PFSK-1 (cell line): ENCODE measurements around the gene TTLL5.

Experiments used
- FOXP2 ChIP-seq: optimal IDR thresholded peaks from 2 replicates; pipeline ENCODE3; 2011; ENCODE audit warnings: borderline replicate concordance, control low read depth, inconsistent platforms; ENCODE audit not compliant: insufficient read depth; ENCODE audit errors: extremely low read length, extremely low read depth
- POLR2AphosphoS5 ChIP-seq: IDR thresholded peaks from 2 replicates; pipeline ENCODE4 v1.6.1; 2012; ENCODE audit warnings: low read depth, mild to moderate bottlenecking, control low read depth, low read length, moderate library complexity
- SIN3A ChIP-seq: IDR thresholded peaks from 2 replicates; pipeline ENCODE4 v1.6.1; 2012; ENCODE audit warnings: mild to moderate bottlenecking, low read length, moderate library complexity, borderline replicate concordance; ENCODE audit not compliant: insufficient read depth
- TAF1 ChIP-seq: IDR thresholded peaks from 2 replicates; pipeline ENCODE4 v1.6.1; 2012; ENCODE audit warnings: low read length, control low read depth, borderline replicate concordance; ENCODE audit not compliant: insufficient read depth
- TF ChIP-seq, protein P1 (sequence below), 2 experiments: IDR thresholded peaks; 2 replicates each; pipeline versions ENCODE4 v1.6.1 to v1.8.0; 2011 to 2012; ENCODE audit warnings: low read depth in 2 of 2, low read length in 2 of 2, control low read depth in 1 of 2, inconsistent platforms in 1 of 2, mild to moderate bottlenecking in 1 of 2, moderate library complexity in 1 of 2; ENCODE audit not compliant: insufficient read depth in 1 of 2

The TTLL5 gene

DNA sequence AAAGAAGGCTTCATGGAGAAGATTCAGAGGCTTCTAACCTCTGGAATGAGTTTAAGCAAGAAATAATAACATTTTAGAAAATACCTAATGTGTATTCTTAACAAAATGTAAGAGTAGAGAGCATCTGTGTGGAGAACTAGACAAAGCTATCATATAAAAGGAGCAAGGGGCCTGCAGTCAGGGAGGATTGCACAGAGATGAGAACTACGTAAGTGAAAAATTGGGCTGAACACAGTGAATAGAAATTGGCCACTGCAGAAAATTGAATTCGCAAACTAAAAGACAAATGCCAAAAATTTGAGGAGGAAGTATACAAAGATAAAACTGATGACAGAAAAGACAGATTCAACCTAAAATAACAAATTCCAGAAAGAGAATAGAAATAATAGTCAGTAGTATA lies 227.9 kb downstream of the TTLL5 start:
- TF ChIP-seq SIN3A = no peak
- TF ChIP-seq POLR2AphosphoS5 = no peak

DNA sequence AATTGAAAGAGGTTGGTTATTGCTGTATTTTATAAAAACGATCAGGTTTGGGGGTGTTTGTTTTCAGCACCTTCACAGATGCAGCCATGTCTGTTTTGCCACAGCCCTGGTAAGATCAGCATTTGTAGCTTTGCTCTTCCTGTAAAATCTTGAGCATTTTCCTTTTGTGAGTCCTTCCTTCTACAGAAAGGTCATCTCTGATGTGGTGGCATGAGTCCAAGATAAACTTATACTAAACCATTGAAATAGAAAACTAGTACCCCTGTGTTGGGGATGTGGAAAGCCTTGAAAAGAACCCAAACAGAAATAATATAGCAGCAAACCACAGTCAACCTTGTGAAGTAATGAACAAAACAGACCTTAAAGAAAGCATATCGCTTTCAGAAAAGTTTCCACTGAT lies 235.3 kb downstream of the TTLL5 start:
- TF ChIP-seq SIN3A = no peak
- TF ChIP-seq POLR2AphosphoS5 = no peak
- TF ChIP-seq FOXP2 = no peak
- TF ChIP-seq, protein P1, sequence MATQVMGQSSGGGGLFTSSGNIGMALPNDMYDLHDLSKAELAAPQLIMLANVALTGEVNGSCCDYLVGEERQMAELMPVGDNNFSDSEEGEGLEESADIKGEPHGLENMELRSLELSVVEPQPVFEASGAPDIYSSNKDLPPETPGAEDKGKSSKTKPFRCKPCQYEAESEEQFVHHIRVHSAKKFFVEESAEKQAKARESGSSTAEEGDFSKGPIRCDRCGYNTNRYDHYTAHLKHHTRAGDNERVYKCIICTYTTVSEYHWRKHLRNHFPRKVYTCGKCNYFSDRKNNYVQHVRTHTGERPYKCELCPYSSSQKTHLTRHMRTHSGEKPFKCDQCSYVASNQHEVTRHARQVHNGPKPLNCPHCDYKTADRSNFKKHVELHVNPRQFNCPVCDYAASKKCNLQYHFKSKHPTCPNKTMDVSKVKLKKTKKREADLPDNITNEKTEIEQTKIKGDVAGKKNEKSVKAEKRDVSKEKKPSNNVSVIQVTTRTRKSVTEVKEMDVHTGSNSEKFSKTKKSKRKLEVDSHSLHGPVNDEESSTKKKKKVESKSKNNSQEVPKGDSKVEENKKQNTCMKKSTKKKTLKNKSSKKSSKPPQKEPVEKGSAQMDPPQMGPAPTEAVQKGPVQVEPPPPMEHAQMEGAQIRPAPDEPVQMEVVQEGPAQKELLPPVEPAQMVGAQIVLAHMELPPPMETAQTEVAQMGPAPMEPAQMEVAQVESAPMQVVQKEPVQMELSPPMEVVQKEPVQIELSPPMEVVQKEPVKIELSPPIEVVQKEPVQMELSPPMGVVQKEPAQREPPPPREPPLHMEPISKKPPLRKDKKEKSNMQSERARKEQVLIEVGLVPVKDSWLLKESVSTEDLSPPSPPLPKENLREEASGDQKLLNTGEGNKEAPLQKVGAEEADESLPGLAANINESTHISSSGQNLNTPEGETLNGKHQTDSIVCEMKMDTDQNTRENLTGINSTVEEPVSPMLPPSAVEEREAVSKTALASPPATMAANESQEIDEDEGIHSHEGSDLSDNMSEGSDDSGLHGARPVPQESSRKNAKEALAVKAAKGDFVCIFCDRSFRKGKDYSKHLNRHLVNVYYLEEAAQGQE (IDR thresholded peaks at IDR 0.05; ENCODE audit: insufficient read depth in 1 of 2, low read depth in 2 of 2, low read length in 2 of 2) = no peak
- no peak for TF ChIP-seq TAF1

DNA sequence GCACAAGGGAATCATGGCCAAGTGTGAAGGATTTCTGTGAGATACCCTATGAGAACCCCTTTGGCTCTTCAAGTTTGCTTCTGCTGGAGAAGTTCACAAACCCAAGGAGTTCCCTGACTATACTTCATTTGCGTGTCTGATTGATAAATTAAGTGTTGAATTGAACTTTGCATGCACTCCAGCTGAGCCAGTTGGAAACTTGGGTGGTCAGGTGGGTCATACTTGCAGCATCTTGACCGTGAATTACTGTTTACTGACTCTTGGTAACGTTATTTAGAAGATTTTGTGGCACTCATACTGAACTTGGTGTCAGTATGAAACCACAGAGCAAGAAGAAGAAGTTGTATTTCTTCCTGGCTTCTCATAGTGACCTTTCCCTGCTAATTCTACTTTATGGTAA lies 243.3 kb downstream of the TTLL5 start:
- TF ChIP-seq TAF1 (no peak), SIN3A (no peak), POLR2AphosphoS5 (no peak), FOXP2 (no peak)
- TF ChIP-seq, protein P1 (IDR thresholded peaks at IDR 0.05; ENCODE audit: insufficient read depth in 1 of 2, low read depth in 2 of 2, low read length in 2 of 2) = no peak

DNA sequence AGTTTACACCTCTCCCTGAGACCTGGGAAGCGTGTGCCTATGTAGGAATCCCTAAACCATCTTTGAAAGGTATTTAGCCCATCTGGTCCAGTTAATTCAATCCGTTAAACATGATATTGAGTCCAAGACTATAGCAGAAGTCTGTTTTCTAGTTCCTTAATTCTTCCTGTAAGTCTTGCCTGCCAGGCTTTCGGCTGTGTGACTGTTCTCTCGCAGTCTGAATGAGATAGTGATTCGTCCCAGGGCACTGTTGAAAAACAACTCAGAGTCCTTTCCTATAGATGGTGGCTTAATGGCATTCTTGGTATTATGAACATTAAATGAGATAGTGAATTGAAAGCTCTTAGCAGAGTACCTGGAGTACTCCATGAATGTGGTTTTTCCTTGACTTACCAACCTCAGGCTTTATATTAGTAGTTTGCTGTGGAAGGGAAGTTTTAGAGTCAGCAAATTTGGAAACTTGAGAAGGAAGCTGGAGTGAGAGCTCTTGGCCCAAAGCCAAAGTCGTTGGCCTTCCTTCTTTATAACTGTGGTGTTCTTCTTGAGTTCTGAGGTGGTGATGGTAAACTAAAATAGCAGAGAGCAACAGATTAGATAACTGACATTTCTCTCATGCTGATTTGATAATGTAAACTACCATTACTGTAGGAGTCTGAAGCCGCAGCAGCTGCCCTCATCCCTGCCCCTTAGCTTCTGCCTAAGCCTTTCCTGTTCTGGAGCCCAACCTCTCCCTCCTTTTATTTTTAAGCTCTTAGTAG lies 244.3 kb downstream of the TTLL5 start:
- TF ChIP-seq, protein P1 (IDR thresholded peaks at IDR 0.05; ENCODE audit: insufficient read depth in 1 of 2, low read depth in 2 of 2, low read length in 2 of 2) = no peak
- no peak for TF ChIP-seq TAF1

DNA sequence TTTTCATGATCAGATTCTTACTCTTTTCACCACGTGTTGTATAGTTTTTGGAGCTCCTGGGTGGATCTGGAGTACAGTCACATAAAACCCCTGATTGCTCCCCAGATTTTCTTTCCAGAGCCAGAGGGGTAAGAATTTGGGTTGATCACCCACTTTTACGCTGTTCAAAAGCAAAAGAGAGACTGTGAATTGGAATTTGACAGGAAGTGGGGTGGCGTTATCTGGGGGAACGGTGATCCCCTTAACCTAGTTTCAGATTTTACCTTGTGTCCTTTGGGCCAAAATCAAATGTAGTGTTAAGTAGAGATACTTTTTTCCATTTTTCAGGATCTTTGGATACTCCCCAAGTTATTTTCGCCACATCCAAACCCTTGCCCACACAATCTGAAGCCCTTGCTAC lies 245.2 kb downstream of the TTLL5 start:
- TF ChIP-seq POLR2AphosphoS5 = no peak
- no peak for TF ChIP-seq FOXP2
- TF ChIP-seq TAF1 = no peak
- TF ChIP-seq, protein P1 (IDR thresholded peaks at IDR 0.05; ENCODE audit: insufficient read depth in 1 of 2, low read depth in 2 of 2, low read length in 2 of 2) = no peak
- TF ChIP-seq SIN3A = no peak
